Muscle of leg (tissue), 16 donors: Measurements from ENCODE around the gene INO80C. TPM values are rescaled to one million over a fixed set of nuclear protein-coding genes. Genes with fewer than 3 reads are reported as not detected.

Experiments
- DNase-seq: peaks from one replicate; pipeline ENCODE4 v3.0.0; 2013
- H3K27ac ChIP-seq: one replicate; pipeline ENCODE4 v1.5.1; 2013; ENCODE audit warnings: mild to moderate bottlenecking, low read length, control low read depth
- H3K27me3 ChIP-seq: one replicate; pipeline ENCODE4 v1.6.1; 2013; ENCODE audit warnings: low read length; ENCODE audit not compliant: control insufficient read depth, insufficient read depth
- H3K36me3 ChIP-seq: one replicate; pipeline ENCODE4 v1.6.1; 2013; ENCODE audit warnings: low read length; ENCODE audit not compliant: control insufficient read depth, insufficient read depth
- H3K4me1 ChIP-seq: one replicate; pipeline ENCODE4 v1.6.1; 2013; ENCODE audit warnings: low read length; ENCODE audit not compliant: control insufficient read depth, insufficient read depth
- H3K4me3 ChIP-seq: one replicate; pipeline ENCODE4 v1.5.1; 2013; ENCODE audit warnings: low read length, control low read depth
- H3K9me3 ChIP-seq: replicated peaks from 2 replicates; pipeline ENCODE4 v1.6.1; 2013; ENCODE audit warnings: low read depth, low read length; ENCODE audit not compliant: control insufficient read depth
- WGBS: methylation state at CpG from one replicate; pipeline ENCODE4 v1.1.5; 2013; ENCODE audit warnings: missing lambda C conversion rate; ENCODE audit not compliant: insufficient coverage; 5-methylcytosine and 5-hydroxymethylcytosine counted together
- long read RNA-seq, 11 donors: transcript quantifications; one replicate each; lab custom pipeline, GENCODE V29; 2026
- polyA plus RNA-seq, 8 donors: library from polyadenylated mRNA; unstranded; fragments of 120-200 nt; gene quantifications; one replicate each; pipeline versions ENCODE4 v1.2.1 to v1.2.3, GENCODE V29; 2013; ENCODE audit warnings: inconsistent platforms in 1 of 8, low replicate concordance in 1 of 8; ENCODE audit not compliant: insufficient read length in 8 of 8, insufficient read depth in 1 of 8
- total RNA-seq: library from RNA; stranded (reverse); fragments of 120-200 nt; gene quantifications from one replicate; pipeline ENCODE4 v1.2.4, GENCODE V29; 2013

The INO80C gene
- total RNA-seq: 5.4 TPM
- 10 to 100 TPM; 17.2 to 33.4 (median 25.1) TPM for polyA plus RNA-seq
- long read RNA-seq, donor 1, partial matches to known transcripts: 0 of 3 reads
- long read RNA-seq, donor 1, other reads (novel, unspliced or antisense): 0 of 3 reads
- long read RNA-seq, donor 2: 0 reads
- long read RNA-seq, donor 3, transcript INO80C-202 (5 exons, 974 nt): major isoform, 6 of 9 reads
- long read RNA-seq, donor 3, partial matches to known transcripts: 0 of 9 reads
- long read RNA-seq, donor 3, other reads (novel, unspliced or antisense): 0 of 9 reads
- long read RNA-seq, donor 4, transcript INO80C-202 (5 exons, 974 nt): major isoform, 6 of 9 reads
- long read RNA-seq, donor 4, partial matches to known transcripts: 0 of 9 reads
- long read RNA-seq, donor 4, other reads (novel, unspliced or antisense): 0 of 9 reads
- long read RNA-seq, donor 5, transcript INO80C-202 (5 exons, 974 nt): major isoform, 8 of 15 reads
- long read RNA-seq, donor 5, partial matches to known transcripts: 0 of 15 reads
- long read RNA-seq, donor 5, other reads (novel, unspliced or antisense): 0 of 15 reads
- long read RNA-seq, donor 6, transcript INO80C-203 (7 exons, 904 nt): minor isoform, 7 of 19 reads
- long read RNA-seq, donor 6, transcript INO80C-202 (5 exons, 974 nt): major isoform, 10 of 19 reads
- long read RNA-seq, donor 6, partial matches to known transcripts: 0 of 19 reads
- long read RNA-seq, donor 6, other reads (novel, unspliced or antisense): 0 of 19 reads
- long read RNA-seq, donor 7, transcript INO80C-202 (5 exons, 974 nt): major isoform, 6 of 13 reads
- long read RNA-seq, donor 7, partial matches to known transcripts: 0 of 13 reads
- long read RNA-seq, donor 7, other reads (novel, unspliced or antisense): 0 of 13 reads
- long read RNA-seq, donor 8, transcript INO80C-202 (5 exons, 974 nt): major isoform, 7 of 11 reads
- long read RNA-seq, donor 8, partial matches to known transcripts: 0 of 11 reads
- long read RNA-seq, donor 8, other reads (novel, unspliced or antisense): 0 of 11 reads
- long read RNA-seq, donor 9, transcript INO80C-202 (5 exons, 974 nt): major isoform, 6 of 9 reads
- long read RNA-seq, donor 9, partial matches to known transcripts: 0 of 9 reads
- long read RNA-seq, donor 9, other reads (novel, unspliced or antisense): 0 of 9 reads
- long read RNA-seq, donor 10, transcript INO80C-202 (5 exons, 974 nt): major isoform, 6 of 8 reads
- long read RNA-seq, donor 10, partial matches to known transcripts: 0 of 8 reads
- long read RNA-seq, donor 10, other reads (novel, unspliced or antisense): 0 of 8 reads
- long read RNA-seq, donor 11, transcript INO80C-202 (5 exons, 974 nt): major isoform, 5 of 8 reads
- long read RNA-seq, donor 11, partial matches to known transcripts: 0 of 8 reads
- long read RNA-seq, donor 11, other reads (novel, unspliced or antisense): 0 of 8 reads

- H3K9me3 ChIP-seq: no peaks in the 10 kb centered on the region
- H3K36me3 ChIP-seq: no peaks in the 10 kb centered on the region
- WGBS: under 1% methylated on average over 54 of the region's 61 CpGs
- peaks cover 12% of the 10 kb centered on the region for H3K4me1 ChIP-seq
- peak within 1 kb of the TSS; percentile 58 for H3K4me3 ChIP-seq
- DNase-seq: peak; percentile 98
- H3K27ac ChIP-seq: peak within 1 kb of the TSS; percentile 93
- H3K27me3 ChIP-seq: no peaks in the 10 kb centered on the region
These were observed at the start of gene INO80C for GRCh38 chr18:35497370-35498197. INO80C (minus strand) TSS chr18:35497960; CDS start chr18:35497874, 86 bp downstream.

- WGBS: 100% methylated on average over 1 of the region's 2 CpGs
- no peak for DNase-seq
- H3K36me3 ChIP-seq: no peaks in the 10 kb centered on the region
- no peaks in the 10 kb centered on the region for H3K4me1 ChIP-seq
- H3K27me3 ChIP-seq: peaks cover 2% of the 10 kb centered on the region
- no peaks in the 10 kb centered on the region for H3K9me3 ChIP-seq
- no peak overlapping the region for H3K27ac ChIP-seq
- H3K4me3 ChIP-seq: no peak overlapping the region
These were observed 49.3 kb upstream of the INO80C start for GRCh38 chr18:35547008-35547605.

- Histone ChIP-seq H3K9me3 (peaks cover 2% of the 10 kb centered on the region), H3K4me3 (no peak overlapping the region), H3K27me3 (peaks cover 2% of the 10 kb centered on the region), H3K27ac (no peak overlapping the region), H3K36me3 (no peaks in the 10 kb centered on the region), H3K4me1 (no peaks in the 10 kb centered on the region)
- DNase-seq: no peak
These were observed 44.6 kb upstream of the INO80C start for GRCh38 chr18:35542356-35542755.

- H3K27ac ChIP-seq: no peak overlapping the region
These were observed 37.5 kb upstream of the INO80C start for GRCh38 chr18:35535297-35535696.

GRCh38 chr18:35533916-35534405, 36.2 kb upstream of the INO80C start:
- Histone ChIP-seq H3K36me3 (no peaks in the 10 kb centered on the region), H3K4me1 (no peaks in the 10 kb centered on the region), H3K27me3 (no peaks in the 10 kb centered on the region), H3K27ac (no peak overlapping the region), H3K9me3 (peaks cover under 1% of the 10 kb centered on the region), H3K4me3 (no peak overlapping the region)
- no CpG with 5 or more reads among the region's 2 CpGs for WGBS
- no peak for DNase-seq

More at GRCh38 chr18:35535297-35535696, 37.5 kb upstream of the INO80C start:
- Histone ChIP-seq H3K27me3 (no peaks in the 10 kb centered on the region), H3K36me3 (no peaks in the 10 kb centered on the region), H3K4me3 (no peak overlapping the region), H3K9me3 (peaks cover 2% of the 10 kb centered on the region), H3K4me1 (no peaks in the 10 kb centered on the region)
- DNase-seq: no peak
- 100% methylated on average over 1 of the region's 1 CpG for WGBS

GRCh38 chr18:35528749-35529274, 31.1 kb upstream of the INO80C start:
- DNase-seq: no peak
- 100% methylated on average over 1 of the region's 4 CpGs for WGBS
- H3K4me1 ChIP-seq: peaks cover 11% of the 10 kb centered on the region
- H3K36me3 ChIP-seq: no peaks in the 10 kb centered on the region
- H3K27me3 ChIP-seq: no peaks in the 10 kb centered on the region
- no peaks in the 10 kb centered on the region for H3K9me3 ChIP-seq
- no peak overlapping the region for H3K4me3 ChIP-seq
- no peak overlapping the region for H3K27ac ChIP-seq

- Histone ChIP-seq H3K27me3 (no peaks in the 10 kb centered on the region), H3K4me3 (no peak overlapping the region), H3K27ac (no peak overlapping the region), H3K4me1 (peaks cover 11% of the 10 kb centered on the region), H3K36me3 (no peaks in the 10 kb centered on the region), H3K9me3 (no peaks in the 10 kb centered on the region)
- 44% methylated on average over 3 of the region's 5 CpGs for WGBS
- DNase-seq: no peak
These were observed 28.8 kb upstream of the INO80C start for GRCh38 chr18:35526495-35527059.

- Histone ChIP-seq H3K36me3 (no peaks in the 10 kb centered on the region), H3K27ac (no peak overlapping the region), H3K9me3 (no peaks in the 10 kb centered on the region), H3K4me1 (peaks cover 11% of the 10 kb centered on the region), H3K27me3 (no peaks in the 10 kb centered on the region), H3K4me3 (no peak overlapping the region)
- DNase-seq: peak; percentile 23
- WGBS: 30% methylated on average over 3 of the region's 9 CpGs
These were observed 28.2 kb upstream of the INO80C start for GRCh38 chr18:35525795-35526494.
